HepG2 (cell line): Measurements from ENCODE around the gene MLANA. TPM values are rescaled to one million over a fixed set of nuclear protein-coding genes. Genes with fewer than 3 reads are reported as not detected.
A peak's percentile ranks its signal among the peaks of the same experiment; 100 is the strongest.

ENCODE experiments used
- ATAC-seq: fragments of 200-7000 bp; cut with Tn5 transposase; 3 replicates; pipeline ENCODE4 v1.9.1; 2020; ENCODE audit warnings: mild to moderate bottlenecking, moderate library complexity
- BruUV-seq: library from RNA; stranded (reverse); fragments of 400-500 nt; replicated peaks from 2 replicates; lab custom pipeline; 2021; lab: Mats Ljungman, UMichigan
- CTCF ChIA-PET: fragments of 300-600 bp; formaldehyde crosslinking; extraction: SDS; loops from one replicate; lab custom pipeline; 2021; ENCODE audit warnings: low total read pairs, inconsistent platforms, low intra/inter-chr PET ratio; lab: Yijun Ruan, JAX
- POLR2A ChIA-PET: fragments of 350-600 bp; sonication (Branson Sonifier 250); formaldehyde crosslinking; loops from one replicate; lab custom pipeline; 2020; ENCODE audit warnings: antibody characterized with exemption, inconsistent platforms; lab: Yijun Ruan, JAX
- DNase-seq: peaks from one replicate; pipeline ENCODE4 v3.0.0-alpha.2; 2015; ENCODE audit warnings: low spot score
- FAIRE-seq: peaks from 3 replicates; lab custom pipeline; 2011; peaks lifted over from hg19 to GRCh38; lab: Jason Lieb, UNC
- H2AFZ ChIP-seq: one replicate; pipeline ENCODE4 v1.6.1; 2011; ENCODE audit warnings: low read length, inconsistent platforms
- H3K27ac ChIP-seq: fragments of 300-600 bp; 3 replicates; pipeline ENCODE4 v1.8.0; 2011; ENCODE audit warnings: mixed run types, mild to moderate bottlenecking, mixed read lengths, low read length, inconsistent platforms; ENCODE audit not compliant: insufficient read depth; ENCODE audit errors: extremely low read length
- H3K27me3 ChIP-seq, 2 experiments: fragments of 200-600 bp in 1 of 2; 2 replicates in 1 of 2; 3 replicates in 1 of 2; pipeline versions ENCODE4 v1.6.0 to v1.8.0; 2011; ENCODE audit warnings: low read length in 2 of 2, mild to moderate bottlenecking in 2 of 2, moderate library complexity in 2 of 2, inconsistent platforms in 1 of 2; ENCODE audit not compliant: insufficient read depth in 2 of 2, control insufficient read depth in 1 of 2
- H3K36me3 ChIP-seq, 2 experiments: fragments of 200-600 bp in 1 of 2; replicated peaks in 1 of 2; 2 replicates in 1 of 2; 3 replicates in 1 of 2; pipeline versions ENCODE4 v1.5.1 to v1.8.0; 2011; ENCODE audit warnings: low read length in 2 of 2, inconsistent platforms in 1 of 2; ENCODE audit not compliant: insufficient read depth in 2 of 2, control insufficient read depth in 1 of 2
- H3K4me1 ChIP-seq: 2 replicates; pipeline ENCODE4 v1.5.1; 2012; ENCODE audit warnings: low read length, inconsistent platforms; ENCODE audit not compliant: insufficient read depth
- H3K4me2 ChIP-seq: 2 replicates; pipeline ENCODE4 v1.6.0; 2011; ENCODE audit warnings: low read depth, low read length, inconsistent platforms
- H3K4me3 ChIP-seq, 3 experiments: fragments of 200-600 bp in 1 of 3; sonication (generic), shearing (Covaris generic) in 1 of 3; replicated peaks in 1 of 3; 2 replicates each; pipeline ENCODE4 v1.5.1; 2011 to 2016; ENCODE audit warnings: low read length in 3 of 3, inconsistent platforms in 2 of 3, low read depth in 2 of 3, mild to moderate bottlenecking in 2 of 3, control low read depth in 1 of 3, mixed read lengths in 1 of 3; ENCODE audit not compliant: insufficient read depth in 1 of 3
- H3K79me2 ChIP-seq: one replicate; pipeline ENCODE4 v1.6.1; 2011; ENCODE audit warnings: low read length, inconsistent platforms; ENCODE audit not compliant: insufficient read depth
- H3K9ac ChIP-seq: 2 replicates; pipeline ENCODE4 v1.6.0; 2011; ENCODE audit warnings: mild to moderate bottlenecking, low read depth, low read length, inconsistent platforms; ENCODE audit not compliant: insufficient read depth
- H3K9me3 ChIP-seq: 2 replicates; pipeline ENCODE4 v1.5.1; 2012; ENCODE audit warnings: mild to moderate bottlenecking, low read length
- H4K20me1 ChIP-seq: 2 replicates; pipeline ENCODE4 v1.6.0; 2011; ENCODE audit warnings: inconsistent platforms, mild to moderate bottlenecking, low read length, moderate library complexity; ENCODE audit not compliant: insufficient read depth
- E2F2 ChIP-seq: sonication (generic); formaldehyde crosslinking; IDR thresholded peaks from 2 replicates; pipeline ENCODE4 v1.4.0; 2020; ENCODE audit warnings: missing genetic modification reagents, borderline replicate concordance
- JUNB ChIP-seq: sonication (generic); formaldehyde crosslinking; IDR thresholded peaks from 2 replicates; pipeline ENCODE4 v1.8.0; 2022; ENCODE audit warnings: missing genetic modification reagents, mild to moderate bottlenecking, borderline replicate concordance
- KMT2A ChIP-seq: sonication (generic); formaldehyde crosslinking; IDR thresholded peaks from 2 replicates; pipeline ENCODE4 v1.4.0; 2020; ENCODE audit warnings: missing genetic modification reagents
- MAFK ChIP-seq, 2 experiments: IDR thresholded peaks in 1 of 2; conservative IDR thresholded peaks in 1 of 2; 2 replicates each; pipeline ENCODE4 v1.6.1; 2011; ENCODE audit warnings: improper control_type of control experiment in 2 of 2, low read length in 2 of 2
- ZBTB4 ChIP-seq: sonication (generic); formaldehyde crosslinking; IDR thresholded peaks from 2 replicates; pipeline ENCODE4 v1.4.0; 2020; ENCODE audit warnings: missing genetic modification reagents, mild to moderate bottlenecking, borderline replicate concordance
- WGBS: methylation state at CpG from one replicate; pipeline ENCODE4 v1.1.6; 2017; ENCODE audit warnings: low lambda C conversion rate; 5-methylcytosine and 5-hydroxymethylcytosine counted together
- in situ Hi-C: cut with HindIII; loops from 2 replicates; pipeline ENCODE4 v1.10.0; 2017; ENCODE audit warnings: low pct_unique_long_range_greater_than_20kb; ENCODE audit not compliant: extremely low pct_ligation_motif_present
- intact Hi-C: fragments of 100-400 bp; cut with micrococcal nuclease; formaldehyde crosslinking; loops from one replicate; pipeline ENCODE4 v1.10.0; 2022; ENCODE audit not compliant: unreplicated experiment
- polyA plus RNA-seq, 8 experiments: library from polyadenylated mRNA; depleted of rRNA in 3 of 8; stranded (reverse) in 7 of 8; unstranded in 1 of 8; fragments of >200 nt; fragmentation: Illumina TruSeq in 4 of 8; extraction: Trizol in 4 of 8; gene quantifications; 2 replicates each; pipeline versions ENCODE4 v1.2.1 to v1.2.3, GENCODE V29; 2011 to 2016; ENCODE audit warnings: low read depth in 4 of 8, missing spikeins in 1 of 8, mixed read lengths in 1 of 8; ENCODE audit not compliant: insufficient read depth in 1 of 8
- total RNA-seq, 5 experiments: library from RNA; depleted of rRNA; stranded (reverse); fragments of >200 nt; fragmentation: Illumina TruSeq; extraction: Trizol; gene quantifications; 2 replicates each; pipeline ENCODE4 v1.2.3, GENCODE V29; 2016; ENCODE audit warnings: low read depth in 1 of 5

MLANA gene
- total and polyA plus RNA-seq, 2 of the 13 experiments (the other 11 are each of a cell fraction or from before 2014, with no cell fraction given) = 0.11 to 0.18 TPM

- no peak for TF ChIP-seq ZBTB4
- TF ChIP-seq E2F2 (CRISPR knock-in tag) = no peak
- TF ChIP-seq JUNB (CRISPR knock-in tag) = no peak
Measured at GRCh38 chr9:5939530-5939929, 48.8 kb downstream of the MLANA start (continued).

DNA sequence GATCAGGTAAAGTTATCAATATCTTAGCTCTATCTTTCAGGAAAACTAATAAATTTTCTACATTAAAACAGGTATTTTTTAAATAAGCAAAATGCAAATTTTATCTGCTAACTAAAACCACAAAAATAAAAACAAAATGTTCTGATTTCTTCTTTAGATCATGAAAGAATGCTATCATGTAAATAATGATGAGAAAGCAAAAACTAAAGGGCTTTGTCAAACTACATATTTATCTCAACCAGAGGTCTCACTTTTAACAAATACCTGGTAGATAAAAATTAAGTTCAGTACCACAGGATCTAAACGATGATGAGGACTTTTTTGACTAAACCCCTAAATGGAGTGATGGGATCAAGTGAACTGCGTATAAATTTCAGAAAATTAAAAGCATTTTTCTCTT lies 50.5 kb downstream of the MLANA start:
- WGBS = 100% methylated on average over 2 of the region's 2 CpGs
- H3K4me3 ChIP-seq = no peak overlapping the region
- no peak for FAIRE-seq
- no peak for ATAC-seq
- POLR2A ChIA-PET = no interaction called here
- H2AFZ ChIP-seq = no peak overlapping the region
- no peaks in the 10 kb centered on the region for H3K9me3 ChIP-seq
- in situ Hi-C loops = no loop called here
- H3K79me2 ChIP-seq = no peaks in the 10 kb centered on the region
- TF ChIP-seq MAFK (conservative IDR thresholded peaks at IDR 0.05 in 1 of 2, IDR thresholded peaks at IDR 0.05 in 1 of 2; ENCODE audit: low read length in 2 of 2) (peak; percentile 36 to 64; a peak in 3 of 4 replicates), KMT2A (CRISPR knock-in tag) (no peak)
- no peaks in the 10 kb centered on the region for H3K27me3 ChIP-seq
- intact Hi-C loops = no loop called here
- no peaks in the 10 kb centered on the region for H3K36me3 ChIP-seq
- CTCF ChIA-PET = no interaction called here
- no peaks in the 10 kb centered on the region for H3K4me1 ChIP-seq
- no TSS peak for BruUV-seq
- no peak for DNase-seq
- H3K27ac ChIP-seq = no peak overlapping the region
- no peak overlapping the region for H3K4me2 ChIP-seq
- no peak overlapping the region for H3K9ac ChIP-seq
- no peaks in the 10 kb centered on the region for H4K20me1 ChIP-seq
